ENCODE results near the gene HOXB4.

- TF ChIP-seq CTCF (IDR thresholded peaks at IDR 0.05) (no peak), POLR2A (IDR thresholded peaks at IDR 0.05) (no peak), EP300 (IDR thresholded peaks at IDR 0.05) (no peak)
Observed at GRCh38 chr17:48563385-48563838, 14.7 kb downstream of the HOXB4 start.
